NCI-H526 (cell line): ENCODE results near the gene ELK3.

ENCODE experiments used
- DNase-seq, 2 experiments: peaks; one replicate each; lab custom pipeline; 2025; lab: John Stamatoyannopoulos, UW

The ELK3 gene

GRCh38 chr12:96212456-96213375, 18.5 kb downstream of the ELK3 start:
- no peak for DNase-seq

DNA sequence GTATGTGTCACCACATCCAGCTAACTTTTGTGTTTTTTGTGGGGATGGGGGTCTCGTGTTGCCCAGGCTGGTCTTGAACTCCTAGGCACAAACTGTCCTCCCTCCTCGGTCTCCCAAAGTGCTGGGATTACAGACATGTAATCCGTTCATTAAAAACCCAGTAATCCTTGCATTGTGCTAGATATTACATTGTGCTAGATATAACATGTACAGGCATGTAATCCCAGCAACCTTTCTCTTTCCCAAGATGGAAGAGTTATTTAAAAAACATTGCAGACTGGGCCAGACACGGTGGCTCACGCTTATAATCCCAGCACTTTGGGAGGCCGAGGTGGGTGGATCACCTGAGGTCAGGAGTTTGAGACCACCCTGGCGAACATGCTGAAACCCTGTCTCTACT, 19.7 kb downstream of the ELK3 start:
- no peak for DNase-seq

GRCh38 chr12:96215919-96216273, 21.7 kb downstream of the ELK3 start:
- no peak for DNase-seq

DNA sequence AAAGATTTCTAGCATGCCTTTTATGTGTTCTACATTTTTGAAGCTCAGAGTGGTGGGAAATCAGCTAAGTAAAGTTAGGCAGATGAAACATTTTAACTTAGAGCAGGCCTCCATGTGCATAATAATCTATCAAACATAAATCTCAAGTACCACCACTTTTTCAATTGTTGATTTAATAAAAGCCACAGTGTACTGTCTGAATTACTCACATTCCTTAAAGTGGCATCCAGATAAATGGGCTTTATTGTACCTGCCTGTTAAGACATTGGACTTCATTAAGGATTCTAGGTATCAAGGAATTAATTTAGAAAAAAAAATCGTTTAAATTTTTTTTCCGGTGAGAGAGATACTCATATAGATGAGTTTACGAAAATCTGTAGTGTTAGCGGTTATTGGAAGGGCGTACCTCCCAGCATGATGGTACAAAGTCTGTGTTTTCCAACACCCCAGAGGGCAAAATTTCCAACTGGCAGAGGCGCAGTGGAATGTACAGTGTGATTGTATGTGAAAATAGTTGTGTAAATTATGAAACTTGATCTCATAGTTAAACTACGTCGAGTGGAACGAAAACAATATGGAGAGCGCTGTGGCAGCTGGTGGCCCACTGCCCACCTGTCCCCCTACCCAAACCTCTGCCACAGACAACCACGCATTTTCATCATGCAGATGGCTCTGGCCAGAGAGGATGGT, 25.0 kb downstream of the ELK3 start:
- peak; percentile 40 to 86 for DNase-seq

- DNase-seq, result peak; percentile 58 to 73
Observed at GRCh38 chr12:96219700-96220206, 25.6 kb downstream of the ELK3 start.

DNA sequence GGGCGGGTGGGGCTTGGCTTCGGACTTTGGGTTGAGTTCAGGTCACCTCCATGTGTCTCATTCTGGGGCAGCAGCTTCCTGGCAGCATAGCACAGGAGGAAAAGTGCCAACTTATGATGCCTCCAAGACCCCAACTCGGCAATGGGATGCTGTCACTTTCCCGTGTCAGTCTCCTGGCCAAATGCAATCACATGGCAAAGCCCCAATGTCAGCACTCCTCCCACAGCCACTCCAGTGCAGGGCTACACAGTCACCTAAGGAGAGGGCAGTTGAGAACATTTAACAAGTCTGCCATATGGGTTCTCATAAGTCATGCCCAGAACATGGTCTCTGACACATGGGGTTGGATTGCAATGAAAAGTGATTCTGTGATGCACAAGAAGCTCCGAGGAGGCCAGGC, 26.7 kb downstream of the ELK3 start:
- no peak for DNase-seq

GRCh38 chr12:96221391-96221790, 27.2 kb downstream of the ELK3 start:
- no peak for DNase-seq

- DNase-seq, result no peak
Observed at GRCh38 chr12:96223411-96224218, 29.4 kb downstream of the ELK3 start.

DNA sequence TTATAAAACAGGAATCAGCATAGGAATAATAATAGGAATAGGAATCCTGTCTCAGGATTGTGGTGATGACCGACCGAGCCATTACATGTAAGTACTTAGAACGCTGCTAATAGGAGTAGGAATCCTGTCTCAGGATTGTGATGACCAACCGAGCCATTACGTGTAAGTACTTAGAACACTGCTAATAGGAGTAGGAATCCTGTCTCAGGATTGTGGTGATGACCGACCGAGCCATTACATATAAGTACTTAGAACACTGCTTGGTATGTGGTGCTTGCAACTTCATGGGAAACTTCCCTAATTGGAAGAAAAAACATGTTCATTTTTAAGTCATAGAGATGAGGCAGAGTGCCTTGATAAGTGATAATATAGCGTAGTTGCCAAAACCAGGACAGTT, 30.0 kb downstream of the ELK3 start:
- DNase-seq, result no peak

GRCh38 chr12:96225044-96225855, 31.1 kb downstream of the ELK3 start:
- no peak for DNase-seq

DNA sequence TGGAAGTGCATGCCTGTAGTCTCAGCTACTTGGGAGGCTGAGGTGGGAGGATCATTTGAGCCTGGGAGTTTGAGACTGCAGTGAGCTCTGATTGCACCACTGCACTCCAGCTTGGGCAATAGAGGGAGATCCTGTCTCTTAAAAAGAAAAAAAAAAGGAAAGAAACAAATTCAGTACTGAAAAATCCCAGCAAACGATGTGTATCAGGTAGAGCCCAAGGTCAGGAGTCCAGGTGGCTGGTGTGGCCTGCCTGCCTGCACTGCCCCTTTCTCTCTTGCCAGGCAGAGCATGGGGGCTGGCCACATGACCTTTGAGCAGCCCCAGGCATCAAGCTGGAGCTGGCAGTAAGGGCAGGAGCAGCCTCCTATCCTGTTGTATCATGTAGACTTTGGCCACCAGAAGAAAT, 31.8 kb downstream of the ELK3 start:
- DNase-seq, result no peak

- DNase-seq, result no peak
Observed at GRCh38 chr12:96226401-96226800, 32.2 kb downstream of the ELK3 start.

DNA sequence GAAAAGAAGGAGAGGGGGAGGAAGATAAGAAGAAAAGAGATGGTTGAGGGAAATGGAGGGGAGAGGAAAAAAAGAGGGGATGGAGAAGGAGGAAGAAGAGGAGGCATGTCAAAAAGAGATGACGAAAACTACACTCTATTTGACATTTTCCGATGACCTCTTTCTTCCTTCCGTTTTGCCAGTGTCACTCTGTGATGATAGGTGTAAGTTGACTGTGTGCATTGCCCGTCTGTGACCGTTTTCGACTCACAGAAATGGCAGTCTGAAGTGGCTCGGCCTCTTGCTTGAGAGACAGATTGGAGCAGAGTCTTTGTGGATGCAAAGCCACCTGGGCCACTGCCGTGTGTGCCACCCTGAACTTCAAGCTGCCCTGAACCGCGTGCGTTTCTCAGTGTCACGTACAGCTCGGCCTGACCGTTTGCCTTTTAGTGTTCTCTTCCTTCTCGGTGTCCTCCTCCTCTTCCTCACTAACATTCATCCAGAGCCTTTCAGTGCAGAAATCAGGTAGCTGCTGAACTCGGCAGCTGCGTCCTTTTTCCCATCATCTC, 32.7 kb downstream of the ELK3 start:
- no peak for DNase-seq

DNA sequence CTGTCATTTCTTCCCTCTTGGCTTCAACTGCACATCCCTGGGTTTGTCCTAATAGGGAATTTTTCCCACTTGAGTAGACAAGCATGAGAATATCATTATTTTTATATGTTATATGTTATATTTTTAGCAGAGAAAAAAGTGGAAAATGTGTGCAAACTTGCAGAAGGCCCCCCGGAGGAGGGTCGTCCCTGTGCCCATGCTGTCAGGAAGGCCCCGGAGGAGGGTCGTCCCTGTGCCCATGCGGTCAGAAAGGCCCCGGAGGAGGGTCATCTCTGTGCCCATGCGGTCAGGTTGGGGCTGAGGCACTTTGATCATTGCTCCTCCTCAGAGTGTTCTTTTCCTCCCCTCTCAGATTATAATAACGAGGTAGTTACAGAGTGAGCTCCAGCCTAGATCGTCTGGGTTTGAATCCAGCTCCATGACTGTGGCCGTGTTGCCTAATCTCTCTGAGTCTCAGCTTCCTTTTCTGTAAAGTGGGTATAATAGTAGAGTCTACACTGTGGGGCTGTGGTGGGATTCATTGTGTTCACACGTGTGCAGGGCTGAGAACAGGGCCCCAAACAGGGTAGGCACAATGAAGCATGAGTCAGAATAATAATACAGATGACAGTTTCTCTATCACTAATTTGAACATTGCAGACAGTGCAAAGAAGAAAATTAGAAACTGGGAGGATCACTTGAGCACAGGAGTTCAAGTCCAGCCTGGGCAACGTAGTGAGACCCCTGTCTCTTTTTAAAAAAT, 33.4 kb downstream of the ELK3 start:
- no peak for DNase-seq

DNA sequence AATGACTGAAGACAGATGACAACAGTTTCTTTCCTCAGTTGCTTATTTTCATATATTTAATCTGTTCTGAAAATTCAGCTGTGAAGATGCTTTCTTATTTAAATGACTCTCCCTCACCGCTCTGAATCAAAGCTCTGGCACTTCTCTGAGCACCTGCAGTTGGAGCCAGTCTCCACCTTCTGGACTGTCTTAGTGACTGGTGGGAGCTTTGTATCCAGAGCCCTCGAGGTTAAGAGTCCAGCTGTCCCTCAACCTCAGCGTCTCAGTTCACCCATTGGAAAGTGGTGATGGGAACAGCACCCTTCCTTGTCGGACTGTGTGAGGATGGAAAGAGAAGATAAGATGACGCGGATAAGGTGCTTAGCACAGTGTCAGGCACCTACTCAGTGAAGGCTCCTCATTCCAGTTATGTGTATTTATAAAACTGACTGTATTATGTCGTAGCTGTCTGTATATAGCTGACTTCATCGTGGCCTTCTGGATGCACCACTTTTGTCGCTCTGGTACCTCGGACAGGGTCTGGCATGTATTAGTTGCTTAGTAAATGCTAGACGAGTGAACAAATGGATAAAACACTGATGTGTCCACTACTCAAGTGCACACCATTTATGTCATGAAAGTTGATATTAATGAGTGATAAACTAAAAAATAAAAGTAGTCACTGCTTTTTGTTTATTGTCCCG, 34.5 kb downstream of the ELK3 start:
- no peak for DNase-seq

- DNase-seq, result no peak
Observed at GRCh38 chr12:96230646-96231045, 36.5 kb downstream of the ELK3 start.

DNA sequence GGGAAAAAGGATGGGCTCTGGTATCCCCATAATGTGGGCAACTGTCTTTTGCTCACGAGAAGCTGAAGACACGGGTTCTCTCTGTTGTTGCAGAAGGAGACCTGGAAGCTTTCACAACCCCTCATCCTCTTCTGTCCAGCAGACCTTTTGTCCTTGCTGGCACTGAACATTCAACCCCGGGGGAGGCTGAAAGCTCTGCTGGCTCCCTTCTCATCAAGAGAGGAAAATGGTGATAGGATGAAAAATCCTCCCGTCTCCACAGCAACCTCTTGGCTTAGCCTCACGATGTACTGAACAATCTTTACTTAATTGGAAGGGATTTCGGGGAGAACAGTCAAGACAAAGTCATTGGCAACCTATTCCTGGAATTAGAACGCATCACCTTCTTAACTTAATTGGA, 39.0 kb downstream of the ELK3 start:
- DNase-seq, result no peak

DNA sequence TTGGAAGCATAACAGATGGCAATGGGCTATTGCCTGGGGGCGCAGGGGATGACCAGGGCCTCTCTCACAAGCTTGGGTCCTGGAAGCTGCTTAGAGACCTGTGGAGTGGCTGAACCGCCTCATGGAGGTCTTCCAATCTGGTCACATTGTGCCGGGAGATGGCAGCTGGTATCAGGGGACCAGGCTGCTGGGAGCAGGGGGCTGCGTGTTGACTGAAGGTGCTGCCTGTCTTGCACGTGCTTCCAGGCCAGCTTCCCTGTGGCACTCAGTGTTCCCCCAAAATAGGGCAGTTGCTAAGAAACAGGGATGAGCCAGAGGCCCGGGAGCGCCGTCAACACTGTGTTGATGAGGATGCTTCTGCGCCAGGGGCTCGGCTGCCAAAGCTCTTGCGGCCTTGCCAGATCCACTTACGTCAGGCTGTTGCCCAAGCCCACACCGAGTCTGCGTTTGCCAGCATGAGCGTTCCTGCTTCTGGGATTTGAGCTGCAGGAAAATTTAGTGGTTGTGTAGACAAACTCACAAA, 39.8 kb downstream of the ELK3 start:
- DNase-seq, result no peak

DNA sequence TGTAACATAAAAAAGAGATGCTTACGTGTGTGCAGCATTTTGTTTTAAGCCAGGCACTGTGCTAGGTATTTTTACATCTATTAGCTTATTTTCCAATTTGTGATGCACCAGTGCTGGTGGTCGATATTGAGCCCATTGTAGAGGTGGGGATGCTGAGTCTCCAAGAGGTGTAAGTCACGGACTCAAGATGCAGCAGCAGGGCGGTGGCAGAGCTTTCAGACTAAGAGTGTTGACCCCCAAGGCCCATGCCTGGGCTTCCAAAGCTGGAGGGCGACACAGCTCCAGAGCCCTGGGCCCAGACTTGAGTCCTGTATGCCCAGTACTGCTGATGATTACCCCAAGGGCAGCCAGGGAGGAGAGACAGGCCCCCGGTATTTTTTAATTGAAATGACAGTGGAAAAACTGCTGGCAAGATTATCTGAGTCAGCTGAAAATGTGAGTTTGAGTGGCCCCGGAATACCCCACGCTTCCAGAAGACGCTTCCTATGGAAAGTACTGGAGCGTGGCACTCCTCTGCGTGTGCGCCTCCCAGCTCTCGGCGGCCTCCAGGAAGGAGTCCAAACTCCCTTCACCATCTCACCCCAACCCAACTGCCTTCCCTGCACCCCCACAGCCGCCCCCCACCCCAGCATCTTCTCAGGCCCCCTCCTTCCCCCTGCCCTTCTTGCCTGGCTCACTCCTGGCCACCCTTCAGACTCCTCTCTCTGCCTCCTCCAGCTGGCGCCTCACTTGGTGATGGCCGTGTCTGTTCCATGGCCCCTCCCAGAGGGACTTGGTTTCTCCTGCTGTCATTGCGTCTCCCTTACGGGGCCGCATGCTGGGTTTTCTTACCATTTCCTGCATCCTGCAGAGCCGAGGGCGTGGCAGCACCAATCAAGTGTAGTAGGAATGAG, 40.7 kb downstream of the ELK3 start:
- DNase-seq, result no peak
